H1 (cell line): ENCODE measurements around the gene TK2. TPM values are rescaled to one million over a fixed set of nuclear protein-coding genes. Genes with fewer than 3 reads are reported as not detected.
A peak's percentile ranks its signal among the peaks of the same experiment; 100 is the strongest.

Experiments
- CTCF ChIA-PET: fragments of 300-600 bp; sonication (Branson Sonifier 250); formaldehyde crosslinking; loops from one replicate; lab custom pipeline; 2021; ENCODE audit not compliant: partially characterized antibody; lab: Charles Lee
- POLR2A ChIA-PET: fragments of 300-600 bp; sonication (Branson Sonifier 250); formaldehyde crosslinking; loops from one replicate; lab custom pipeline; 2021; ENCODE audit warnings: inconsistent platforms; ENCODE audit not compliant: partially characterized antibody; lab: Charles Lee
- DNase-seq, 2 experiments: peaks; one replicate each; pipeline versions ENCODE4 v3.0.0 to v3.0.0-alpha.2; 2010 to 2022; ENCODE audit warnings: low spot score in 2 of 2, low read depth in 1 of 2, mixed read lengths in 1 of 2
- FAIRE-seq: peaks from 2 replicates; lab custom pipeline; 2011; peaks lifted over from hg19 to GRCh38; lab: Jason Lieb, UNC
- H2AFZ ChIP-seq: 2 replicates; pipeline ENCODE4 v1.8.1; 2012; ENCODE audit warnings: low read length, inconsistent platforms
- H2AK5ac ChIP-seq: 2 replicates; pipeline ENCODE4 v1.6.1; 2013; ENCODE audit warnings: low read depth, low read length
- H2BK120ac ChIP-seq: replicated peaks from 2 replicates; pipeline ENCODE3; 2013; ENCODE audit warnings: low read depth, low read length, inconsistent platforms
- H2BK12ac ChIP-seq: 2 replicates; pipeline ENCODE4 v1.6.1; 2013; ENCODE audit warnings: low read depth, low read length
- H2BK15ac ChIP-seq: 2 replicates; pipeline ENCODE4 v1.6.1; 2013; ENCODE audit warnings: low read length
- H2BK20ac ChIP-seq: 2 replicates; pipeline ENCODE4 v1.6.1; 2013; ENCODE audit warnings: low read length
- H2BK5ac ChIP-seq: 2 replicates; pipeline ENCODE4 v1.6.1; 2013; ENCODE audit warnings: low read depth, low read length
- H3K14ac ChIP-seq: 2 replicates; pipeline ENCODE4 v1.6.1; 2013; ENCODE audit warnings: inconsistent platforms; ENCODE audit not compliant: insufficient read length
- H3K18ac ChIP-seq: 2 replicates; pipeline ENCODE4 v1.6.1; 2013; ENCODE audit warnings: low read length; ENCODE audit errors: extremely low read depth
- H3K23ac ChIP-seq: 2 replicates; pipeline ENCODE4 v1.6.1; 2013; ENCODE audit warnings: inconsistent platforms; ENCODE audit not compliant: insufficient read length
- H3K23me2 ChIP-seq: 2 replicates; pipeline ENCODE4 v1.6.1; 2013; ENCODE audit warnings: low read depth, low read length
- H3K27ac ChIP-seq: 2 replicates; pipeline ENCODE4 v1.6.1; 2011; ENCODE audit warnings: low read depth, low read length, inconsistent platforms
- H3K27me3 ChIP-seq, 4 experiments: replicated peaks in 1 of 4; 1 replicate in 1 of 4; 2 replicates in 3 of 4; pipeline versions ENCODE4 v1.6.1 to v1.8.1; 2011 to 2013; ENCODE audit warnings: low read length in 3 of 4, mild to moderate bottlenecking in 3 of 4, inconsistent platforms in 2 of 4, mixed read lengths in 2 of 4, moderate library complexity in 1 of 4; ENCODE audit not compliant: control insufficient read depth in 3 of 4, insufficient read depth in 3 of 4; ENCODE audit errors: extremely low read depth in 1 of 4
- H3K36me3 ChIP-seq, 4 experiments: 2 replicates each; pipeline versions ENCODE4 v1.6.1 to v1.8.1; 2011 to 2013; ENCODE audit warnings: mild to moderate bottlenecking in 4 of 4, low read length in 3 of 4, moderate library complexity in 2 of 4, control low read depth in 1 of 4, inconsistent platforms in 1 of 4; ENCODE audit not compliant: insufficient read depth in 4 of 4, control insufficient read depth in 2 of 4
- H3K4ac ChIP-seq: replicated peaks from 2 replicates; pipeline ENCODE3; 2013; ENCODE audit warnings: low read length, low read depth, mixed read lengths, inconsistent platforms; ENCODE audit not compliant: insufficient read length
- H3K4me1 ChIP-seq, 4 experiments: replicated peaks in 1 of 4; 1 replicate in 1 of 4; 2 replicates in 3 of 4; pipeline versions ENCODE4 v1.6.1 to v1.8.1; 2011 to 2013; ENCODE audit warnings: low read length in 3 of 4, inconsistent platforms in 2 of 4, mixed read lengths in 1 of 4; ENCODE audit not compliant: insufficient read depth in 4 of 4, control insufficient read depth in 3 of 4
- H3K4me2 ChIP-seq, 2 experiments: 2 replicates each; pipeline versions ENCODE4 v1.6.1 to v1.8.1; 2011 to 2013; ENCODE audit warnings: low read depth in 2 of 2, low read length in 2 of 2, control low read depth in 1 of 2, inconsistent platforms in 1 of 2, mild to moderate bottlenecking in 1 of 2; ENCODE audit not compliant: insufficient read depth in 1 of 2
- H3K4me3 ChIP-seq, 4 experiments: fragments of 200-600, 300-600 bp in 1 of 4; sonication (generic), shearing (Covaris generic), sonication (Bioruptor Twin) in 1 of 4; 2 replicates each; pipeline versions ENCODE4 v1.5.1 to v1.8.1; 2011 to 2016; ENCODE audit warnings: low read length in 4 of 4, low read depth in 3 of 4, control low read depth in 2 of 4, inconsistent platforms in 2 of 4, mild to moderate bottlenecking in 2 of 4, mixed read lengths in 1 of 4, moderate library complexity in 1 of 4; ENCODE audit not compliant: insufficient read depth in 2 of 4; ENCODE audit errors: extremely low read depth in 1 of 4
- H3K56ac ChIP-seq: replicated peaks from 2 replicates; pipeline ENCODE3; 2013; ENCODE audit warnings: low read depth, mild to moderate bottlenecking, mixed read lengths, low read length, inconsistent platforms; ENCODE audit not compliant: insufficient read length
- H3K79me1 ChIP-seq: 2 replicates; pipeline ENCODE4 v1.6.1; 2013; ENCODE audit warnings: low read depth, low read length, control low read depth
- H3K79me2 ChIP-seq, 2 experiments: 2 replicates each; pipeline versions ENCODE4 v1.6.1 to v1.8.1; 2012 to 2013; ENCODE audit warnings: low read length in 2 of 2, mild to moderate bottlenecking in 2 of 2, inconsistent platforms in 1 of 2; ENCODE audit not compliant: insufficient read depth in 2 of 2, control insufficient read depth in 1 of 2
- H3K9ac ChIP-seq, 4 experiments: replicated peaks in 1 of 4; 1 replicate in 1 of 4; 2 replicates in 3 of 4; pipeline versions ENCODE4 v1.6.1 to v1.8.1; 2011 to 2013; ENCODE audit warnings: low read depth in 3 of 4, low read length in 3 of 4, control low read depth in 2 of 4, mild to moderate bottlenecking in 2 of 4, moderate library complexity in 2 of 4, inconsistent platforms in 1 of 4; ENCODE audit errors: extremely low read depth in 1 of 4
- H3K9me3 ChIP-seq, 2 experiments: 2 replicates each; pipeline versions ENCODE4 v1.6.1 to v1.8.1; 2012 to 2013; ENCODE audit warnings: mild to moderate bottlenecking in 2 of 2, moderate library complexity in 2 of 2, control low read depth in 1 of 2, inconsistent platforms in 1 of 2, low read depth in 1 of 2, low read length in 1 of 2, mixed read lengths in 1 of 2; ENCODE audit not compliant: insufficient read depth in 2 of 2
- H4K20me1 ChIP-seq, 2 experiments: replicated peaks in 1 of 2; 2 replicates each; pipeline versions ENCODE3 to v1.8.1; 2011 to 2013; ENCODE audit warnings: inconsistent platforms in 2 of 2, low read length in 2 of 2, mild to moderate bottlenecking in 1 of 2; ENCODE audit not compliant: insufficient read depth in 2 of 2, control insufficient read depth in 1 of 2
- H4K5ac ChIP-seq: 2 replicates; pipeline ENCODE4 v1.6.1; 2013; ENCODE audit warnings: low read length, low read depth, mixed read lengths, inconsistent platforms; ENCODE audit not compliant: insufficient read length
- H4K8ac ChIP-seq: 2 replicates; pipeline ENCODE4 v1.8.0; 2013; ENCODE audit warnings: mild to moderate bottlenecking, moderate library complexity, low read length, inconsistent platforms; ENCODE audit not compliant: insufficient read depth; ENCODE audit errors: extremely low read depth
- H4K91ac ChIP-seq: replicated peaks from 2 replicates; pipeline ENCODE3; 2013; ENCODE audit warnings: low read length, mixed read lengths, inconsistent platforms; ENCODE audit not compliant: insufficient read length
- BCL11A ChIP-seq, 2 experiments: IDR thresholded peaks; one replicate each; pipeline ENCODE4 v1.6.1; 2011; ENCODE audit warnings: low read depth in 2 of 2, low read length in 2 of 2, mild to moderate bottlenecking in 2 of 2
- CBX8 ChIP-seq: fragments of 300-800, 300-1000 bp; sonication (generic); IDR thresholded peaks from 2 replicates; pipeline ENCODE4 v1.7.1; 2016; ENCODE audit warnings: low read depth, low read length, borderline replicate concordance
- CHD2 ChIP-seq: IDR thresholded peaks from 2 replicates; pipeline ENCODE4 v1.6.1; 2012; ENCODE audit warnings: low read length, improper control_type of control experiment
- CREB1 ChIP-seq: IDR thresholded peaks from 2 replicates; pipeline ENCODE4 v1.6.1; 2012; ENCODE audit warnings: inconsistent platforms
- E2F6 ChIP-seq: IDR thresholded peaks from 2 replicates; pipeline ENCODE4 v1.6.1; 2012; ENCODE audit warnings: inconsistent platforms
- EP300 ChIP-seq, 2 experiments: IDR thresholded peaks; 1 replicate in 1 of 2; 2 replicates in 1 of 2; pipeline ENCODE4 v1.6.1; 2011 to 2012; ENCODE audit warnings: low read depth in 2 of 2, low read length in 2 of 2, mild to moderate bottlenecking in 2 of 2, borderline replicate concordance in 1 of 2, inconsistent platforms in 1 of 2, moderate library complexity in 1 of 2
- EZH2 ChIP-seq: fragments of 200-600 bp; sonication (generic); IDR thresholded peaks from 2 replicates; pipeline ENCODE4 v1.7.1; 2012; ENCODE audit warnings: low read depth, mild to moderate bottlenecking, moderate library complexity, low read length, inconsistent platforms; ENCODE audit not compliant: severe bottlenecking
- KDM5A ChIP-seq: fragments of 200-600 bp; IDR thresholded peaks from 2 replicates; pipeline ENCODE4 v1.7.1; 2012; ENCODE audit warnings: mild to moderate bottlenecking, low read length, inconsistent platforms, mixed read lengths
- RAD21 ChIP-seq, 2 experiments: IDR thresholded peaks in 1 of 2; conservative IDR thresholded peaks in 1 of 2; 2 replicates each; pipeline ENCODE4 v1.6.1; 2011; ENCODE audit warnings: low read depth in 2 of 2, low read length in 2 of 2, improper control_type of control experiment in 1 of 2, inconsistent platforms in 1 of 2, mild to moderate bottlenecking in 1 of 2, moderate library complexity in 1 of 2
- RNF2 ChIP-seq: fragments of 200-900, 300-1000 bp; sonication (generic); IDR thresholded peaks from 2 replicates; pipeline ENCODE4 v1.7.1; 2016; ENCODE audit warnings: borderline replicate concordance, low read depth, mild to moderate bottlenecking, antibody characterized with exemption, low read length; ENCODE audit not compliant: poor library complexity, severe bottlenecking; ENCODE audit errors: missing control alignments
- TCF12 ChIP-seq: IDR thresholded peaks from 2 replicates; pipeline ENCODE4 v1.6.1; 2011; ENCODE audit warnings: low read depth, mild to moderate bottlenecking, low read length
- WGBS, 2 experiments: shearing (Covaris generic) in 1 of 2; methylation state at CpG; one replicate each; pipeline versions ENCODE4 v1.1.6 to v1.1.7; 2013 to 2015; ENCODE audit warnings: low lambda C conversion rate in 2 of 2, mixed read lengths in 2 of 2, inconsistent platforms in 1 of 2, low coverage in 1 of 2, missing lambda C conversion rate in 1 of 2; ENCODE audit not compliant: insufficient replicate concordance in 2 of 2, insufficient coverage in 1 of 2, insufficient read length in 1 of 2; ENCODE audit errors: extremely low coverage in 1 of 2, missing lambda C conversion rate in 1 of 2; 5-methylcytosine and 5-hydroxymethylcytosine counted together
- polyA plus RNA-seq, 7 experiments: library from polyadenylated mRNA; depleted of rRNA in 3 of 7; stranded (reverse) in 5 of 7; unstranded in 2 of 7; fragments of >200 nt in 5 of 7; fragments of 200-250 nt in 2 of 7; gene quantifications; 1 replicate in 5 of 7; 2 replicates in 1 of 7; 4 replicates in 1 of 7; pipeline versions ENCODE4 v1.2.1 to v1.2.3, GENCODE V29; 2011 to 2013; ENCODE audit warnings: missing spikeins in 2 of 7, mixed read lengths in 2 of 7
- total RNA-seq: library from RNA; stranded (reverse); fragmentation: NEBNext Ultra II Directional; extraction: Animal tissue kit (Norgen Biotek cat#: 25700); gene quantifications from 2 replicates; pipeline ENCODE4 v1.2.1, GENCODE V29; 2021

Gene TK2
- total and polyA plus RNA-seq, 2 of the 8 experiments (the other 6 are each of a cell fraction or from before 2014, with no cell fraction given), result 2.7 to 3.6 TPM

DNA sequence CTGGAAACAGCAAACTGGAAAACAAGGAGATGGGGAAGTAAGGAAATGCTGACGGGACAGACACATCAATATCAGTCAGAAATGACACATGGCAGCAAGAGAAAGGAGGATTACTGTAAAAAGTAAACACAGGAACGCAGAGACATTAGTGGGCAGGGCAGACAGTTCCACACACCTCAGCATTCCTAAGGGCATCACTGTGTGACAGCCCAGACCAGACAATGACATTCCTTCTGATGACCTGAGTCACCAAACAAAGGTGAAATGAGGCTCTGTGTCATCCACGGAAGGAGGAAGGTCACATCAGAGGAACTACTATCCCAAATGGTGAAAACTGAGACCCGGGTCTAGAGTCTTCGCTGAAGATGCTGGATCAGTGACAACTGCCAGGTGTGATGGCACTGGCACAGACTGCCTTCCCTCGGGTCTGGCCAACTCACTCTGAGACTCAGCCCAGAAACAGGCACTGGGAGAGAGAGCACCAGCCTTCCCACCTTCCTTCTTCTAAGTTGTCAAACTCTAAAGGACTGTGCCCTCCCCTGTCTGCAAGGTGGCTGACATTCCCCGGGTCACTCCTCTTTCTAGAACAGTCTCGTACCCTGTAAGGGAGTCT is 36.7 kb downstream of the TK2 start:
- H2AK5ac ChIP-seq, result peak overlapping the region; percentile 96; the same call in 1 of the 2 replicates
- H2BK120ac ChIP-seq, result no peak overlapping the region
- peak overlapping the region; percentile 88 for H2BK15ac ChIP-seq
- POLR2A ChIA-PET, result no interaction called here
- peaks cover 8 to 27% (median 15%) of the 10 kb centered on the region in 4 experiments; a peak in 6 of 7 replicates for H3K4me1 ChIP-seq
- no peak overlapping the region for H3K23ac ChIP-seq
- CTCF ChIA-PET, result interaction anchor here (0.9 to 1.2 kb wide), 2 partner anchors 37 to 108 kb away, joined by 3 read pairs; no protein-coding TSS in a partner anchor
- no peak overlapping the region for H2BK5ac ChIP-seq
- H4K20me1 ChIP-seq, result no peaks in the 10 kb centered on the region
- no peaks in the 10 kb centered on the region for H3K79me2 ChIP-seq
- H3K23me2 ChIP-seq, result no peaks in the 10 kb centered on the region
- 0 out of 2 replicates have a peak overlapping the region, but pooled peaks have one; percentile 70 for H2BK12ac ChIP-seq
- no peak overlapping the region for H3K4me3 ChIP-seq
- H3K36me3 ChIP-seq, result no peaks in the 10 kb centered on the region
- no peak overlapping the region for H3K4ac ChIP-seq
- no peak overlapping the region for H4K5ac ChIP-seq
- peak overlapping the region; percentile 15; the same call in 1 of the 2 replicates for H3K18ac ChIP-seq
- peak overlapping the region; percentile 67 for H2BK20ac ChIP-seq
- H3K79me1 ChIP-seq, result no peaks in the 10 kb centered on the region
- DNase-seq, result no peak
- no peak overlapping the region for H4K8ac ChIP-seq
- H3K56ac ChIP-seq, result no peak overlapping the region
- H3K9me3 ChIP-seq, result no peaks in the 10 kb centered on the region
- no peak overlapping the region for H3K4me2 ChIP-seq
- H3K9ac ChIP-seq, result no peak overlapping the region
- WGBS, 2 experiments, result 87% methylated on average over 8 of the region's 8 CpGs; no CpG with 5 or more reads in 1 of the 2 experiments
- H3K14ac ChIP-seq, result no peak overlapping the region
- H3K27me3 ChIP-seq, result no peaks in the 10 kb centered on the region
- FAIRE-seq, result no peak
- no peak overlapping the region for H2AFZ ChIP-seq
- no peak overlapping the region for H4K91ac ChIP-seq
- H3K27ac ChIP-seq, result no peak overlapping the region
- TF ChIP-seq EZH2 (no peak), BCL11A (IDR thresholded peaks at IDR 0.05; ENCODE audit: low read depth in 2 of 2, low read length in 2 of 2) (no peak), TCF12 (no peak), E2F6 (no peak), EP300 (IDR thresholded peaks at IDR 0.05; ENCODE audit: borderline replicate concordance in 1 of 2, low read depth in 2 of 2, low read length in 2 of 2) (no peak), RNF2 (no peak), CBX8 (no peak), CREB1 (no peak), RAD21 (IDR thresholded peaks at IDR 0.05 in 1 of 2, conservative IDR thresholded peaks at IDR 0.05 in 1 of 2; ENCODE audit: low read depth in 2 of 2, low read length in 2 of 2) (no peak), KDM5A (no peak), CHD2 (no peak)
